Loucy (cell line): ENCODE data around the gene OR1J2.

Source experiments
- EZH2phosphoT487 ChIP-seq: fragments of 200-600 bp; IDR thresholded peaks from 2 replicates; pipeline ENCODE4 v1.6.1; 2018; ENCODE audit warnings: antibody characterized with exemption, mild to moderate bottlenecking, moderate library complexity, borderline replicate concordance
- TF ChIP-seq, protein P1 (sequence below): fragments of 200-600 bp; sonication (generic); conservative IDR thresholded peaks from 2 replicates; pipeline ENCODE4 v1.5.1; 2014; ENCODE audit warnings: mild to moderate bottlenecking, antibody characterized with exemption, low read length

DNA sequence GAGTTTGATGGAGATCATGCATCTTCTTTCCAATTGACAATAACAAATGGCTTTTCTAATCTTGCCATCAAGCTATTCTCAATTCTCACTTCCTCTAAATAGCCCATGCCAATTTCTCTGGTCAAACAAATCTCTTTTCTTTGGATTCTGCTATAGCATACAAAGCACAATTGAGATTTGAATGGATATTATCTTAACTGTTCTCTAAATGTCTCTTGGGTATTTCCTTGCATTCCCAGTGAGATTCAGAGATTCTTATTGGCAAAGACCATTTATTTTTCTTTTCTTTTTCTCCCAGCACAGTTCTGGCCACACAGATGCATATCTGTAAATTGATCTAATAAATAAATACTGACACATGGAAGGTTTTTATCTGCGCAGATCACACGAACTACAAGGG is 42.2 kb downstream of the OR1J2 start, which contains the start of gene OR1N2:
- TF ChIP-seq, protein P1, sequence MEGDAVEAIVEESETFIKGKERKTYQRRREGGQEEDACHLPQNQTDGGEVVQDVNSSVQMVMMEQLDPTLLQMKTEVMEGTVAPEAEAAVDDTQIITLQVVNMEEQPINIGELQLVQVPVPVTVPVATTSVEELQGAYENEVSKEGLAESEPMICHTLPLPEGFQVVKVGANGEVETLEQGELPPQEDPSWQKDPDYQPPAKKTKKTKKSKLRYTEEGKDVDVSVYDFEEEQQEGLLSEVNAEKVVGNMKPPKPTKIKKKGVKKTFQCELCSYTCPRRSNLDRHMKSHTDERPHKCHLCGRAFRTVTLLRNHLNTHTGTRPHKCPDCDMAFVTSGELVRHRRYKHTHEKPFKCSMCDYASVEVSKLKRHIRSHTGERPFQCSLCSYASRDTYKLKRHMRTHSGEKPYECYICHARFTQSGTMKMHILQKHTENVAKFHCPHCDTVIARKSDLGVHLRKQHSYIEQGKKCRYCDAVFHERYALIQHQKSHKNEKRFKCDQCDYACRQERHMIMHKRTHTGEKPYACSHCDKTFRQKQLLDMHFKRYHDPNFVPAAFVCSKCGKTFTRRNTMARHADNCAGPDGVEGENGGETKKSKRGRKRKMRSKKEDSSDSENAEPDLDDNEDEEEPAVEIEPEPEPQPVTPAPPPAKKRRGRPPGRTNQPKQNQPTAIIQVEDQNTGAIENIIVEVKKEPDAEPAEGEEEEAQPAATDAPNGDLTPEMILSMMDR: no peak
- TF ChIP-seq EZH2phosphoT487: no peak
